ENCODE measurements around the gene WNT1.

Gene WNT1

DNA sequence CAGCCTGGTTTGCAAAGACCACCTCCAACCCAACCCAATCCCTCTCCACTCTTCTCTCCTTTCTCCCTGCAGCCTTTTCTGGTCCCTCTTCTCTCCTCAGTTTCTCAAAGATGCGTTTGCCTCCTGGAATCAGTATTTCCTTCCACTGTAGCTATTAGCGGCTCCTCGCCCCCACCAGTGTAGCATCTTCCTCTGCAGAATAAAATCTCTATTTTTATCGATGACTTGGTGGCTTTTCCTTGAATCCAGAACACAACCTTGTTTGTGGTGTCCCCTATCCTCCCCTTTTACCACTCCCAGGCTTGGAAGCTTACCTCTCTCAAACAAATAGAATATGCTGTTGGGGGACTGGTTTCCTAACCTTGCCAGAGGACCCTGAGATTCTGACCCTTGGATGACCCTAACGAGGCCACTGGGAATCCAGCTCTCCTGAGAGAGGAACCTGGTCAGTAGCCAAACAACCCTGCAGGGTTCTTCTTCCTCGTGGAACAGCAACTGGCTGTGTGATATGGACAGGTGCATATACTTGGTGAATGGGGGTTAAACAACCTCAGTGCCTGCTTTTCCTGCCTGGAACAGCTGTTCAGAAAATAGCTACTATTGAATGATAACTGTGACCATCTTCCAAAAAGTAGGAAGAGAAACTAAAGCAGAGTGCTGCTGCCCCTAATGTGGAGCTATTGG lies 4.4 kb downstream of the WNT1 start:
- DNase-seq = no peak

DNA sequence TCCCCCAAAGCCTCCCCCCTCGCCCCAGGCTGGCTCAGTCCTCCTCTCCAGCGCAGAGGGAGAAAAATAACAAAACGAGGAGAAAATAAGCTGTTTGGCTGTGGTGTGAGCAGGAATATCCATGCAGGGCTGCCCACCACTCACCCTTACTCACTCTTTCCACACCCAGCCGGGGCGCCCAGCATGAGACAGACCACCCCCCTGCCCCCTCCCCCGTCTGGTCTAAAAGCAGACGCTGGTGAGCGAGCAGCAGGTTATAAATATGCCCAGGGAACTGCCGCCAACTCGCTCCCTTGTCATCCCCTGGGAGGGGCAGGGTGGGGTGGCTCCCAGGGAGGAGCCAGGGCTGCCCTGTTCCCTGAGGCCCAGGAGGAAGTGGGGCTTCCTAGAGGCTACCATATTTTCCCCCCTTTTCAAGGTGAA lies 7.4 kb downstream of the WNT1 start:
- no peak for DNase-seq

DNA sequence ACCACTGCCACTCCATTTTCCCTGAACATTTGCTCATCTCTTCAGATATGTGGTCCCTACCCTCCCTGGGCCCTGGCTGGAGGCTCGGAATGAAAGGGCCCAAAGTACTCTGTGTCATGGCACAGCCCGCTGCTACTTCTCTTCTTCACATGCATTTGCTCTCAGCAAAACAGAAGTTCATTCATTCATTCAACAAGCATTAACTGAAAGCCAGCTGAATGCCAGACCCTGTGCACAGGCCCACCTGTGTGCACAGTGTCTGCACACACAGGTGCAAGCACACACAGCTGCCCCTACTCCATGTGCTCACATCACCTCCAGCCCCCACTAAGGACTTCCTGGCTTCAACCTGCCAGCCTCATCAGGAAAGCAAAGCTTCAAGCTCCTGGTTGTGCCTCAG lies 7.8 kb downstream of the WNT1 start:
- no peak for DNase-seq

DNA sequence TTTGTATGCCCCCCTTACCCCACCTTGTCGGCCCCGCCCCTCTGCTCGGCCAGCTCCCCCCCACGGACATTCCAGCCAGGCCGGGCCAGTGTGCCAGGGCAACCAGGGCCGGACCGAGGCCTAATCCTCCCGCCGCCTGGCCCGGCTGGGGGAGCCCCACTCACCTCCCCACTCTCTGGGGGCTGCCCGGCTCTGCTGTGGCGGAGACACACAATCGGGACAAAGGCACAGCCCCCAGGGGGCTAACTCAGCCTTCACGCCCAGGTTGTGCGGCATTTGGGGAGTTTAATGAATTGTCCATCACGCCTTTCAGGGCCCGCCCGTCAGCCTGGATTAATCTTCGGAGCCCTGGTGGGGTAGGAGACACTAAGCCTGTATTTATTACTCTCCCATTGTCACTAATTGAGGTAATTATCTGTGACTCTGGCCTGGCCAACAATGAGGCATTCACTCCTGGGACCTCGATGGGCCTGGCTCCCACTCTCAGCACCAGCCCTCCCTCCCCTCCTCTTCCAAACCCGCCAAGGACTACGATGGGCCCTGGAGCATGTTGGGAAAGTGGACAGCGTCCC lies 8.7 kb downstream of the WNT1 start:
- no peak for DNase-seq

DNA sequence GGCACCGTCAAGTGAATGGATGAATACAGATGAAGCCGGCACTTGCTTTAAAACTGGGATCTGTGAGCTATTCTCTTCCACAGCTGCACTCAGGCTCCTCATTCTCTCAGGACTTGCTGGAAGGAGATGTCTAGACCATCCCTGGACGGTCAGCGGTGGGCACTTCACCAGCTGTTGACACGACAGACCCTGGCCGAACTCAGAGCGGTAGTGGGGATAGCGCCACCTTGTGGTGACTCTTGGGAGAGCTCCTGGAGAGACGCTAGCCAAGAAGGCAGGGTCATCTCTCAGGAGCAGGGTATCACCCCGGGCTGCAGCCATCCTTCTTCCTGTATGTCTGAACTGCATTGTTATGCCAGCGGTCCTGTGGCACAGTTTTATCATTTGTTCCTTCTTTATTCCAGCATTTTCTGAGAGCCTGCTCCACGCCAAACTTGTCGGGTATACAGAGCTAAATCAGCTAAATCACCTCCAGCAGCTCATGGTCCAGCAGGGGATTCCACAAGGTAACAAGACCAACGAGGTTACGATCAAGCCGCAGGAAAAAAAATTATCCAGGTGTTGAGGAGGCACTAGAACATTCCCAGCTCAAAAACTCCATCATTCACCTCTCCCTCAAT lies 10.0 kb downstream of the WNT1 start:
- peak; percentile 72 for DNase-seq

DNA sequence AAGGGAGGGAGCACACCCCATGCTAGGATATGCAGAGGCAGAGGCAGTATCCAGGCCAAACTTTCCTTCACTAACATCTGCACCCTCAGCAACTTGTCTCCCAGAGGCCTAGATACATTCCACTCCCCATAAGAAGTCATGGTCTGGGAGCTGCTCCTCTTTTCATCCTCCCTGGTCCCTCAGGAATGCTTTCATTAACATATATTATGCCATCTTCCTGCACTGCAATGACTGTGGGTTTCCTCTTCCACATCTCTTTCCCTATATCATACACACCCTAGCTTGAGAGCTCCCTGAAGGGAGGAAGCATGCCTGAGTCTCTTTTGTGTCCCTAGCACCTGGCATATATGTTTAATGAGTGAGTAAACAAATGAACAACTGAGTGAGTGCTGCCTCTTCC lies 12.4 kb downstream of the WNT1 start:
- DNase-seq = no peak

DNA sequence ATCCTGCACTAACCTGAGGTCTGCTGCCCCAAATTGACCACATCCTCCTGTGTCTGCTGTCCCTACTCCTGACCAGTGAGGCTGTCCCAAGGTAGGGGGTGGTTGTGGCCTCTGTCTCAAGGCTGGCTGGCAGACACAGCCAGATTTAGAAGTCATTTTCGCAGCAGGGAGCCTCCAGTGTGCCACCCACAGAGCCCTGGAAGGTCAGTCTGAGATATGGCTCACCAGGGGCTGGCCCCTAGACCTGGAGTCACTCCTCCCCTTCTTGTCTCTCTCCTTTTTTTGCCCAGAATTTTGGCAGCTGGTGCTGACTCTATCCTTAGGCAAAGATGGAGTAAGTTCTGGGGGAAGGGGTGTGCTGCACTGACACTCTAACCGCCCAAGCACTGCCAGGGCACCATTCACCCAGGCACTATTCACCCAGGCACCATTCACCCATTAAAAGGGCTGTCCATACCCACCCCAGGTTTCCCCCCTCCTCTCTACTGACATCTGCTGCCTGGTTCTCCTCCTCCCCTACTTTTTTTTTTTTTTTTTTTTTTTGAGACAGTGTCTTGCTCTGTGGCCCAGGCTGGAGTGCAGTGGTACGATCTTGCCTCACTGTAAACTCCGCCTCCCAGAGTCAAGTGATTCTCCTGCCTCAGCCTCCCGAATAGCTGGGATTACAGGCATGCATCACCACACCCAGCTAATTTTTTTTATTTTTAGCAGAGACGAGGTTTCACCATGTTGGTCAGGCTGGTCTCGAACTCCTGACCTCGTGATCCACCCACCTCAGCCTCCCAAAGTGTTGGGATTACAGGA lies 13.3 kb downstream of the WNT1 start:
- DNase-seq = no peak

DNA sequence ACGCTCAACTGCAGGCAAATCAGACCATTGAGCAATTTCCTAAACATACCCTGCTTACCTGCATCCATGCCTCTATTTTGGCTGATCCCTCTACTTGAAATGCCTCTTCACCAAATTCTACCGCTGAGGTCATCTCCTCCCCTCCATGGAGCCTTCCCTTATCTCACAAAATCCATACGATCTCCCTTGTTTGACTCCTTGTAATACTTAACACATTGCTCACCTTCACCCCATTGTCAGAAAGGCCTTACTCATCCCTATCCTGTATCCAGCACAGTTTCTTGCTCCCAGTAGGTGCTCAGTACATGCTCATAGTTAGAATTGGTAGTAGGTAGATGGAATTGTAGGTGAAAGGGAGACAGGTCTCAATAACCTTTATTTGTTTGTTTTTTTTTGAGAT lies 15.7 kb downstream of the WNT1 start:
- DNase-seq = no peak

DNA sequence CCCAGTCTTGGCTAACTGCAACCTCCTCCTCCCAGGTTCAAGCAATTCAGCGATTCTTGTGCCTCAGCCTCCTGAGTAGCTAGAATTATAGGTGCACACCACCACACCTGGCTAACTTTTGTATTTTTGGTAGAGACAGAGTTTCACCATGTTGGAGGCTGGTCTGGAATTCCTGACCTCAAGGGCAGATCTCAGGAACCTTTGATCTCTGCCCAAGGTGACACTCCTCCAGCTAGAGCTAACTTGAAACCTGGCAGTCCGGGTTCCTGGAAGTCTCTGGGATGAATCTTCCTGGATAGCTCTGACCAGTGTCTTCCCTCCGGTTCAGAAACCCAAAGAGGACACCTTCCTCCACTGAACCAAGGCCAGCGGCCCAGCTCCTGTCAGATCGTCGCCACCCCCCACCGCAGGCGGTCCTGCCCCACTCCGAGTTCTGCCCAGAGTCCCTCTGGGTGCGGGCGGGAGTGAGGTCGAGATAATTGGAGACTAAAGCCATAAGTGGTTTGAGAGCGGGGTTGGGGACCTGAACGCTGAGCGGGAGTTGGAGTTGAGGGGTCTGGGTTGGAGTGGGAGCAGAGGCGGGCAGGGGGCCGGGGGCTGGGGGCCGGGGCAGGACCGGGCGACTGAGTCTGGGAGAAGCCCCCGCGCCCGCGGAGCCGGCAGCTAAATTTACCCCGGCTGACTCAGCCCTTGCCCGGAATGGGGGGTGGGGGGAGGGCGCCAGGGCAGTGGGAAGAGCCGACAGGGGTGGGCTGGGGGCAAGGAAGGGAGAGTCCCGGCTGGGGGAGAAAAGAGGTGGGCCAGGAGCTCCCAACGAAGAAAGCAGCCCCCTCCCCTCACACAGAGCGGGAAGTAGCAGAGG lies 16.3 kb downstream of the WNT1 start:
- no peak for DNase-seq

DNA sequence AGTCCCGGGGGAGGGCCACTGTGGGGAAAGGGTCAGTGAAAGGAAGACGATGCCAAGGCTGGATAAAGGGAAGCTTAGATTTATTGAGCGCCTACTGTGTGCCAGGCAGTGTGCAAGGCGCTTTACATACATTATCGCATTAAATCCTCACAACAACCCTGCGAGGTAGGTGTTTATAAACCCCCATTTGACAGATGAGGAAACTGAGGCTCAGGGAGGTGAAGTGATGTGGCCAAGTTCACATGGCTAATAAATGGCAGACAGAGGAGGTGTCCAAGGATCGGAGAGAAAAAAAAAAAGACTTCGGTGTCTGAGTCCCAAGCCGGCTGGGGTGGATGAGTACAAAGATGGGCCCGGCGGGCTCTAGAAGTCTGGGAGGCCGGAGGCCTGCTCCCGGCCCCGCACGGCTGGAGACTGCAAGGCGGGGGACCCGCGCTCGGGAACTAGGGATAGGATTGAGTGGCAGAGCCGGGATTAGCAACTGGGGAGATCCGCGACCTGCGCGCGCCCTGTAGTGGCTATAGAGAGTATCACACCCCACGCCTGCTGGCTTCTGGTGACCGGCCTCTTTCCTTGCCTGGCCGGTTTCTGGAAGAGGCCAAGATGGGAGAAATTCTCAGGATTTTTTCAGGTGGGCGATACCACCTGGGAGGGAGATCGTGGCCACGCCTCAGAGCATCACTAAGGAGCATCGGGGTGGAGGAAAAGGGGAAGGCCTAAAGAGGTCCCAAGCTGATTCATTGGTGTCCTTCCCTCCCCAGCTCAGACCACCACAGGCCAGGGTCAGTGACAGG lies 17.2 kb downstream of the WNT1 start:
- DNase-seq = peak; percentile 54

DNA sequence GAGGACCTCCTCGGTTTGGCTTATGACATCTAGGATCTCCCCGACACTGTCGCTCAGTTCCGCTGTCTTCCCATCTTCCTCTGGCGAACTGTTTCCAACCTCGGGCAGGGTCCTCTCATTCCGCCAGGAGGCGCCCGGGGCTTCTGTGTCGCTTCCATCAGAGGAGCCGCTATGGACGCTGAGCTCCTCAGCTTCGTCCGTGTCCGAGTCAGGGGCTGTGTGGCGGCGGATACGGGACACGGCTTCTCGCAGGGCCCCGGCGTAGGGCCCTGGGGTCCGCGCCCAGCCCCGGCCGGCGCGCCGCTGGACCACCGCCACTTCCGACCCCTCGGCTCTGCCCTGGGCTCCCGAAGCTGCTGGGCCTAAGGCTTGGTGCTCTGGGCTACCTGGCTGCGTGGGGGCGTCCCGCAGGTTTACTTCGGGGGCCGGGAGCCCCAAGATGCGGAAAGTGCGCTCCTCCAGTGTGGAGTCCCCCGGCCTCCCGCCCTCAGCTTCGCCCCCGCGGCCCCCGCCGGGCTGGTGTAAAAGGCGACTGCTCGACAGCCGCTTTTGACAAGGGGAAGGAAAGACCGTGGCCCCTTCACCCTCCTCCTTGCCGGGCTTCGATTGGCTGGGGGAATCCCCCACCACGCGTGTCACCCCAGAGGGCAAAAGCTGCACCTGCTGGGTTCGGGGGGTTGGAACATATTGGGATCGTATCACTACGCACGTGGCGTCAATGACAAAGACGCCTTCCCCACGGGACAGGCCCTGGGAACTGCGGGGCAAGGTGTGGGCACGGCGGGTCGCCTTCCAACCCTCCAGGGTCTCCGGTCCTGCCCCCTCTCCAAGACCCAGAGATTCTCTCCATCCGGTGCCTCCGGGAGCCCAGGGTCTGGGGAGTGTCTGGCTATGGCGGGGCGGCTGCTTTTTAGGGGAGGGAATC lies 18.9 kb downstream of the WNT1 start:
- peak; percentile 60 for DNase-seq

DNA sequence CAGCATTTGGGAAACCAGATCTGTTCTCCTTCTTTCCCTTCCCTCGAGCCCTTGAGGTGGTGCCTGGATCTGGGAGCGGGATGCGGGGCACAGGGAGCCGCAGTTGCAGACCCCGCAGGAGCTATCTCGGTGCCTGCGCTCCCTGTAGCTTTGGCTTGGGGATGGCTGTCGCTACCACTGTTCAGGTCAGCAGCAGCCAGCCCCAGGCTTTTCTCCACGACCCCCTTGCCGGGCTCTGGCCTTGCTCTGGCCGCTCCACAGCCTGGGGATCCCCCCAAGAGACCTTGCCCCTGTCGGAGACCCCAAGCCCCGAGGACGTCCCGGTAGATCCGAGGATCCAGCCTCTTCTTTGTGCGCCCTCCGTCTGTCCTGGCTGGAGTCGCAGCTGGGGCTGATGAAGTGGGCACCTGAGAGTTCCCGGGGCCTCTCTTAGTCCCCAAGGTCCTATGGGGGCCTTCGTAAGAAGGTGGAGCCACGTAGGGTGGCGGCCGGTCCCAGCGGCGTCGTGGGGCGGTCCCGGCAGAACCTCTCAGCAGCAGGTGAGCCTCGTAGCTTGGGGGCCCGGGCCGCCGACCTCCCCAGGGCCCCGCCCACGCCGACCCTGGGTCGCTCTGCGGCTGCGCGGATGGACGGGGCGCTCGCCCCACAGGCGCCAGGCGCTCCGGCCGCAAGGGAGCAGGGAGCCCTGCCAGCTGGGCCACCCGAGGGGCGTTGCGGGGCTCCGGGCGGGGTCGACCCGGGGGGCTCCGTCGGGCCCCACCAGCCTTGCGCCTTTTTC lies 19.8 kb downstream of the WNT1 start:
- no peak for DNase-seq

DNA sequence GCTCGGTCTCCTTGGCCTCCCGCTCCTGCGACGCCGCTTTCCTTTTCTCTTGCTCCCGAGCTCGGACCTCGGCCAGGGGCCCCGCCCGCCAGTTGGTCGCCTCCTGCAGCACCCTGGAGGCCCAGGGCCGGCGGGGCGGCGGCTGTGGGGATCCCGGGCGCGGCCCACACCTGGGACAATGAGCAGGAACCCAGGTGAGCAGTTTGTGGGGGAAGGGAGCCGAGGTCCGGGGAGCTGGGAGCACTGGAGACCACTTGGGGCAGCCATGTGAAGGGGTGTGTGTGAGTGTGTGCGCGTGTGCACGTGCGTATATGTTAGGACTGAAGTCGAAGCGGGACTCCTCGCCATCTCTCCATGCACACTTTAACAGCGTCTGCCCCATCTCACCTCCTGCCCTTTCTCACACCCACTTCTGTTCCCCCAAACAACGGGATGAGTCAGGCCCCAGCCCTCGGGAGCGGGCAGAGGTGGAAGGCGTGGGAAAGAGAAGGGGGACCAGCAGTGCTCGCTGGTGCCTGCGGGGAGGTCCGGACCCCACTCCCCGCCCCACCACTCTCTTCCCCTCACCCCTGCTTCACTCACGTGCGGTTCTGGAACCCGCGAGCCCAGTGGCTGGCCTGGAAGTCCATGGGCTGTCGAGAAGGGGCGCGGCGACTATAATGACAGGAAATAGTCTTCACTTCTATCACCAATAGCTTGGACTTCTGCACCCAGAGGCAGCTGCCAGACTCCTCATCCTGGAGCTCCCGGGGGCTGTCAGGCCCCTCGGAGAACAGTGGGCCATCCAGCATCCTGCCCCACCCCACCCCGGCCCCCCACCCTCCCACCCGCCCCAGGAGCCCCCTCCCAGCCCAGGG lies 20.6 kb downstream of the WNT1 start:
- DNase-seq = no peak

DNA sequence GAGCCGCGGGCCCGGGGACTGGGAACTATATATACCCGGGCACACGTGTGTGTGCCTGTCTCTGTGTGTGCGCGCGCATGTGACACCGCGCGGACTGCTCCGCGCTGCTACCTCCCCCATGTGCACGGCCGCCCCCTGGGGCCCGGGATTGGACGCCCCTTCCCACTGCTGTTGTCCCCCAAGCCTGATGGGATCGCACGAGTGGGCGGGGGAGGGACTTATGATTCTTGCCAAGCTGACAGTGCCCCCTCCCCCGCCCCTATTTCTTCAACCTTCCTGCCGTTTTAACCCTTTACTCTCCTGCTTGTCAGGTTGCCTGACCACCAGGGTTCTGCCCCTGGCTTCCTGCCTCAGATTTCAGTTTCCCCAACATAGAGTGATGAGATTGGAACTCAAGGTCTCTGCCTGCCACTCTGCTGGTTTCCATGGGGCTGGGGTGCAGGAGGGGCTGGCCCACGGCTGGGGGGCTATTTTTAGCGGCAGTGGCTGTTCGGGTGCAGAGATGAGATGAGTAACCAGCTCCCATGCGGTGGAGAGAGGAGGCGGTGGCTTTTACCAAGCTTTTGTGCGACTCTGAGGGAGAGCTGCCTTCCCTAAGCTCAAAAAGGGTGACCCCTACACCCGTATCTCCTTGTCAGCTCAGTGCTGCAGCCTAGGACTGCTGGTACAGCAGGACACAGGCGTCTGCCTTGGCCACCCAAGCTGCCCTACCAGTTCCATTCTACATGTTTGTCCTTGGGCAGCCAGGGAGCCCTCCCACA lies 21.4 kb downstream of the WNT1 start, which contains the start of gene DDN:
Gene DDN (minus strand): TSS at position 5 of the 761 bp plus-strand sequence. CDS start 88 bp downstream, outside the sequence.
- DNase-seq = peak; percentile 50

DNA sequence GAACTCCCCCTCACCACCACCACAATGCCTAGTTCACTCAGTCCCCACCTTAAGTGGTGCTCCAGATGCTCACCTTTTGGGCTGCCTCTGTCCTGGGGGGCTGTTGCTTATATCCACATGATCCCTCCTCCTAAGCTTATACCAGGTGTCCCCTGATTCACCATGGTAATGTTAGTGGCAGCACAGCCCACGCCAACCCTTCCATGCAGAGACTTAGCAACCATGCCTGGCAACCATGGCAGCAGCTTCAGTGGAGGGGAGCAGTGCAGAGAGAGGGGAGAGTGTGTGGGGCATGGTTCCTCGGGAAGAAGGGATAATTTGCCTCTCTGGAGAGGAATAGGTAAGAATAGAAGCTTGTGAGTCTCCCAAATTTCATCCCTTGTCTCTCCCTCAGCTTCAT lies 22.2 kb downstream of the WNT1 start:
- DNase-seq = no peak

DNA sequence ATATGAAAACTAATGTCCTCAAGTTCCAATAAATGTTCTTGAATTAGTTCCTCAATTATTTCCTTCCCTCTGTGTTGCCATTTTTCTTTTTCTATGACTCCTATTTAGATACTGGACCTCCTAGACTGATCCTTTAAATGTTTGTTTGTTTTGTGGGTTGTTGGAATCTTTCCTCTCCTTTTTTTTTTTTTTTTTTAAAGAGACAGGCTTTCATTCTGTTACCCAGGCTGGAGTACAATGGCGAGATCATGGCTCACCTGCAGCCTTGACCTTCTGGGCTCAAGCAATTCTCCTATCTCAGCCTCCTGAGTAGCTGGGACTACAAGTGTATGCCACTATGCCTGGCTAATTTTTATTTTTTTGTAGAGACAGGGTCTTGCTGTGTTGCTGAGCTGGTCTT lies 30.8 kb downstream of the WNT1 start:
- DNase-seq = no peak

DNA sequence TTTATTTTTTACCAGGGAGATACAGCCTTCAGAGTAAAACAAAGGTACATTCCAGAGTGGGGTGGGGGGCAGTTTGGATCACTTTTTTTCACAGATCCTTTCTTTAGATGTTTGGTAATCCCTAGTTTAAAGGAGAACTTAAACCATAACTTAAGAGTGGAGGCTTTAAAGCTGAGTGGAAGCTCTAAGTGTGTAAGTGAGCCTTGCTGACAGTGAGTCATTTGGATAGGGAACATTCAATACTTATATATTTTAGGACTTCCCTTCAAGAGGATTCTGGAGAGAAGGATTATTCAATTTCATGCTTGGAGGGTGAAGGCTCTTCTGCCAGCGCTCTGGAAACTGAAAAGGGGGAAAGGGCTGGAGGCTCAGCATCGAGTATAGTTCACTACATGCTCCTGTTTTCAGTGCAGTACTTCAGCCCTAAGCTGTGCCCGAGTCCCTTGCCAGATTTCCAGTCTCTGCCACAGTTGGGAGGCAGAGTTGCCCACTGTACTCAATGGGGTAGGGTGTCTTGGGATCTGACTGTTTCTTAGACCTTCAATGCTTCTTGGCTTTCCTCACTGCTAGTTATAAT lies 32.1 kb downstream of the WNT1 start:
- no peak for DNase-seq

DNA sequence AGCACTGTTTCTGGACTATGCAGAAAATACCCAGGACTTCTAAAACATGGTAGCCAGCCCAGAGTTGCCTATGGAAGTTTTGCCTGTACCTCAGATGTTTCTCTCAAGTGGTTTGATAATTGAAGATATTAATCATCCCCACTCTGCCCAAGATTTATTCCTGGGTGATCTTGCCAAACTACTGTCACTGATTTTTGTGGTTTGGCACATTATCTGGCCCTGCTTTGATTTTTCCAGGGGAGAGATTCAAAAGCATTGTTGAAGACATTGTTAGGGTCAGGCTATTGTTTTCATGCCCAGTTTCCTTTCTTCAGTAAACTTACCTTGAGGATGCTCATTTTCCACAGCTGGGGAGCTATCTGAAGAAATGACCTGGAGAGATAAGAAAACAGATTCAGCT lies 34.6 kb downstream of the WNT1 start:
- DNase-seq = no peak
